Measurements from ENCODE around the gene TRAPPC2B.

Gene TRAPPC2B

GRCh38 chr19:57362997-57363687 is at the start of gene TRAPPC2B, which contains the start of gene ZNF547:
TRAPPC2B (plus strand) TSS chr19:57363551; CDS start chr19:57364834, 1,283 bp downstream.
ZNF547 (plus strand) TSS chr19:57363551; CDS start chr19:57368556, 5,005 bp downstream.
- no peak for TF ChIP-seq CTCF (IDR thresholded peaks at IDR 0.05)

- TF ChIP-seq CTCF (IDR thresholded peaks at IDR 0.05), result no peak
These were observed 49.2 kb upstream of the TRAPPC2B start for GRCh38 chr19:57314146-57314545.

- no peak for TF ChIP-seq CTCF (IDR thresholded peaks at IDR 0.05)
These were observed 45.8 kb upstream of the TRAPPC2B start for GRCh38 chr19:57317503-57317902.

- TF ChIP-seq CTCF (IDR thresholded peaks at IDR 0.05), result no peak
These were observed 43.5 kb upstream of the TRAPPC2B start for GRCh38 chr19:57319869-57320179.

GRCh38 chr19:57320180-57321084 is 42.9 kb upstream of the TRAPPC2B start, which contains the start of gene ZNF543:
ZNF543 (plus strand) TSS chr19:57320472; CDS start chr19:57320854, 382 bp downstream.
- TF ChIP-seq CTCF (IDR thresholded peaks at IDR 0.05), result no peak

GRCh38 chr19:57321116-57321515 is 42.2 kb upstream of the TRAPPC2B start:
- TF ChIP-seq CTCF (IDR thresholded peaks at IDR 0.05), result no peak

- no peak for TF ChIP-seq CTCF (IDR thresholded peaks at IDR 0.05)
These were observed 41.6 kb upstream of the TRAPPC2B start for GRCh38 chr19:57321751-57322150.

Measured in LNCAP (cell line).